Measurements from ENCODE around the gene LRRN3.

The LRRN3 gene

DNA sequence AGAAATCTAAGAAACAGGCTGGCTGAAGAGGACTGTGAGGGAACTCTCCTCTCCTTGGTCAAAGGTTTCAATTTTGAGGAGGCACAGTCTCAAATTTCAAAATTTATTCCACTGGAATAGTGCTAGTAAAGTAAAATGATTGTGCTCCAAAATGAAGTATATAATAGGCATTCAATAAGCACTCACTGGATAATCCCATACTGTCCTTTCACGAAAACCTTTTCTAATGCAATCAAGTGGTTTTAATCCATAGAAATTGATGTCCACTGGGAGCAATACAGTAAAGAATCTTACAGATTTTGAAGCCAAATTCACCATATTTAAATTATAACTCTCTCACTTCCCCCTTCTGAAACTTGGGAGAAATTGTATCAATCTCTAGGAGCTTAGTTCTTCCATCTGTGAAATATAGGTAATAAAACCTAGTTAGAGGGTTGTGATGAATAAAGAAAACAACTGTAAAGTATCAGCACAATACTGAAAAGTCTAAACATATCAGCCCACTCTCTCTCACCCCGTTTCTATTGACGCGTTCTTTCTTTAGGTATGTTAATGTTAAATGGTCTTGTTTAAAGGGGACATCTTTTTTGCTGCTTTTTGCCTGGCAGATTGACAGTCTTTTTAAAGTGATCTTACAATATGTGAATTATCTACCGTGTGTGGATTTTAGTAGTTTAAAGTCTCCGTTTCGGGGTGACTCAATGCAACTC is 40.8 kb upstream of the LRRN3 start:
- Mint-ChIP-seq H3K4me3 (no peak overlapping the region), H3K36me3 (ENCODE audit: low read depth) (no peaks in the 10 kb centered on the region), H3K4me1 (peaks cover 22% of the 10 kb centered on the region), H3K9me3 (no peaks in the 10 kb centered on the region), H3K27me3 (ENCODE audit: low read depth) (no peaks in the 10 kb centered on the region), H3K27ac (no peak overlapping the region)
- TF ChIP-seq, protein P1, sequence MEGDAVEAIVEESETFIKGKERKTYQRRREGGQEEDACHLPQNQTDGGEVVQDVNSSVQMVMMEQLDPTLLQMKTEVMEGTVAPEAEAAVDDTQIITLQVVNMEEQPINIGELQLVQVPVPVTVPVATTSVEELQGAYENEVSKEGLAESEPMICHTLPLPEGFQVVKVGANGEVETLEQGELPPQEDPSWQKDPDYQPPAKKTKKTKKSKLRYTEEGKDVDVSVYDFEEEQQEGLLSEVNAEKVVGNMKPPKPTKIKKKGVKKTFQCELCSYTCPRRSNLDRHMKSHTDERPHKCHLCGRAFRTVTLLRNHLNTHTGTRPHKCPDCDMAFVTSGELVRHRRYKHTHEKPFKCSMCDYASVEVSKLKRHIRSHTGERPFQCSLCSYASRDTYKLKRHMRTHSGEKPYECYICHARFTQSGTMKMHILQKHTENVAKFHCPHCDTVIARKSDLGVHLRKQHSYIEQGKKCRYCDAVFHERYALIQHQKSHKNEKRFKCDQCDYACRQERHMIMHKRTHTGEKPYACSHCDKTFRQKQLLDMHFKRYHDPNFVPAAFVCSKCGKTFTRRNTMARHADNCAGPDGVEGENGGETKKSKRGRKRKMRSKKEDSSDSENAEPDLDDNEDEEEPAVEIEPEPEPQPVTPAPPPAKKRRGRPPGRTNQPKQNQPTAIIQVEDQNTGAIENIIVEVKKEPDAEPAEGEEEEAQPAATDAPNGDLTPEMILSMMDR (IDR thresholded peaks at IDR 0.05; ENCODE audit: unreplicated experiment in 3 of 3) = no peak

DNA sequence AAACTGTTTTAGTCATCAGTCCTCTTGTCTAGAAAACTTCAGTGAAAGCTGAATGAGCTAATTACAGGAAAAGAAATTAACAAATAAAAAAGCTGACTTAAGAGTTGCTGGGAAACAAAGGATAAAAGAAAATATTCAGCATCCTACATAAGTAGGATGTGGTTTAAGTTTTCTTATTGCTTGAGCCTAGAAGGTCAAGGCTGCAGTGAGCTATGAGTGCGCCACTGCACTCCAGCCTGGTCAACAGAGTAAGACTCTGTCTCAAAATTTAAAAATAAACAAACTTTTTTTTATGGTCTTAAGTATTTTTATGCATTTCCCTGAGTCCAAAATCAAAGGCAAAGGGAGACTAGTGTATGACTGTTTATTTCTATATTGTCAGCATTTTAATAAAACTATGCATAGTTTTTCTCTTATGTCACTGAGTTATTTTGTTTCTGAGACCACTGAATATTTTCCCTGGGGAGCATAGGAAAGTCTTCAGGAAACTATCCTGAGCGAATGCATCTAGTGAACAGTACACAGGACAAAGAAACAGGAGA is 40.0 kb upstream of the LRRN3 start:
- no peak overlapping the region for H3K4me3 Mint-ChIP-seq
- no peak overlapping the region for H3K27ac Mint-ChIP-seq
- peaks cover 17% of the 10 kb centered on the region for H3K4me1 Mint-ChIP-seq
- TF ChIP-seq, protein P1 (IDR thresholded peaks at IDR 0.05; ENCODE audit: unreplicated experiment in 3 of 3) = no peak
- no peaks in the 10 kb centered on the region for H3K9me3 Mint-ChIP-seq
- H3K36me3 Mint-ChIP-seq (ENCODE audit: low read depth) = no peaks in the 10 kb centered on the region
- H3K27me3 Mint-ChIP-seq (ENCODE audit: low read depth) = no peaks in the 10 kb centered on the region

DNA sequence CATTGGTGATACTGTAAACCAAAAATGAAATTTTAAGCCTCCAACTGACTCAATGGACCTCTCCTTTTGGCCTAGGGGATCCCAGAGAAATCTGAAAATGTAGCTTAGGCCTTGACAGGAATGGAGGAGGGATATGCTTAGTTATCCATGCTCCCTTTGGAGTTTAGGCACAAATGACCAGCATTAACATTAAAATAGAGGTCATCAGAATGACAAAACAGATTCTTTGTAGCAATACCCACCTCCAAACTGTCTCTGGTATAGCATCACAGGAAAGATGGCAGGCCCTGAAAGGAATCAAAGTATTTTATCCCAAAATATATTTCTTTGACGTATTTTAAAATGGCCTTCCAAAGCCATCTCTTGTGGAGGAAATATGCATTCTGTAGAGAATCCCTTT is 39.1 kb upstream of the LRRN3 start:
- TF ChIP-seq, protein P1 (IDR thresholded peaks at IDR 0.05; ENCODE audit: unreplicated experiment in 3 of 3) = no peak
- H3K4me3 Mint-ChIP-seq = no peak overlapping the region
- H3K4me1 Mint-ChIP-seq = peaks cover 17% of the 10 kb centered on the region
- H3K27me3 Mint-ChIP-seq (ENCODE audit: low read depth) = no peaks in the 10 kb centered on the region
- no peak overlapping the region for H3K27ac Mint-ChIP-seq
- H3K36me3 Mint-ChIP-seq (ENCODE audit: low read depth) = no peaks in the 10 kb centered on the region
- no peaks in the 10 kb centered on the region for H3K9me3 Mint-ChIP-seq

DNA sequence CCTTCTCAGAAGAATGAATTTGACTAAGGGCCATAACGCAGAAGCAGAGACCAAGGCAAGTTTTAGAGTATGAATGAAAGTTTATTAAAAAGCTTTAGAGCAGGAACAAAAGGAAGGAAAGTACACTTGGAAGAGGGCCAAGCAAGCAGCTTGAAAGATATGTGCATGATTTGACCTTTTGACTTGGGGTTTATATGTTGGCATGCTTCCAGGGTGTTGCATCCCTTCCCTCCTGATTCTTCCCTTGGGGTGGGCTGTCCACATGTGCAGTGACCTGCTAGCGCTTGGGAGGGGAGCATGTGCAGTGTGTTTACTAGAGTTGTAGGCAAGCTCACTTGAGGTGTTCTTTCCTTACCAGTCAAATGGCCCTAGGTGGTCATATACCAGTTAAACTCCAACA is 37.9 kb upstream of the LRRN3 start:
- H3K9me3 Mint-ChIP-seq = no peaks in the 10 kb centered on the region
- TF ChIP-seq, protein P1 (IDR thresholded peaks at IDR 0.05; ENCODE audit: unreplicated experiment in 3 of 3) = no peak
- H3K4me1 Mint-ChIP-seq = peaks cover 17% of the 10 kb centered on the region
- no peak overlapping the region for H3K27ac Mint-ChIP-seq
- H3K36me3 Mint-ChIP-seq (ENCODE audit: low read depth) = no peaks in the 10 kb centered on the region
- no peak overlapping the region for H3K4me3 Mint-ChIP-seq
- no peaks in the 10 kb centered on the region for H3K27me3 Mint-ChIP-seq (ENCODE audit: low read depth)

DNA sequence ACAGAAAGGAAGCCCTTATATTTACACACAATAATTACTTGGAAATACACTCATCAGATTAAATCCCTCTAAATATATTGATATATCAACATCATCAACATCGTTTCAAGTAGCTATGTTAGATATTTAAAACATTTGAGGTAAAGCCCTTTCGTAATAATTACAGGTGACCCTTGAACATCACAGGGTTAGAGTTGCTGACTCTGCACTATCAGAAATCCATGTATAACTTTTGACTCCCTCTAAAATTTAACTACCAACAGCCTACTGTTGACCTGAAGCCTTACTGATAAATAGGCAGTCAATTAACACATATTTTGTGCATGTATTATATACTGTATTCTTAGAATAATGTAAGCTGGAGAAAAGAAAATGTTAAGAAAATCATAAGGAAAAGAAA is 34.6 kb upstream of the LRRN3 start:
- TF ChIP-seq, protein P1 (IDR thresholded peaks at IDR 0.05; ENCODE audit: unreplicated experiment in 3 of 3) = no peak
- H3K4me3 Mint-ChIP-seq = no peak overlapping the region

DNA sequence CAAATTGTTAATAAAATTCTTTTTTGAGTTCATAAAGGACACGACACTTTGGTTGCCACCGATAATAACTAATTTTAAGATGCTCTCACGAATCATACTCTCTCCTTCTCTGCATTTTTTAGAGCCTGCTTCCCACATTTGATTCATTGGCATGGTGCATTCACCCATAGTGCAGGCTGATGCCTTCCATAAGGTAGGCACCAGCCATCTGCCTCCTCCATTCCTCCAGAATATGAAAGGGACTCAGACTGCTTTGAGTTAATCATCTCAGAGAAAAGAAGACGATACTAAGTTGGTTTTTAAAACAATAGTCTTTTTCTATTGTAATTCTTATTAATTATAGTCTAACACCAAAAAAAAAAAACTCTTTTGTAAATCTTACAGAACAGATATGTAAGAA is 33.9 kb upstream of the LRRN3 start:
- Mint-ChIP-seq H3K4me3 (no peak overlapping the region), H3K27ac (no peak overlapping the region), H3K9me3 (peaks cover 10% of the 10 kb centered on the region), H3K27me3 (ENCODE audit: low read depth) (no peaks in the 10 kb centered on the region), H3K36me3 (ENCODE audit: low read depth) (peaks cover 7% of the 10 kb centered on the region), H3K4me1 (peaks cover 20% of the 10 kb centered on the region)
- TF ChIP-seq, protein P1 (IDR thresholded peaks at IDR 0.05; ENCODE audit: unreplicated experiment in 3 of 3) = no peak

More for the DNA sequence above, 34.6 kb upstream of the LRRN3 start:
- peaks cover 5% of the 10 kb centered on the region for H3K9me3 Mint-ChIP-seq
- H3K27me3 Mint-ChIP-seq (ENCODE audit: low read depth) = no peaks in the 10 kb centered on the region
- peaks cover 20% of the 10 kb centered on the region for H3K4me1 Mint-ChIP-seq
- H3K36me3 Mint-ChIP-seq (ENCODE audit: low read depth) = peaks cover 4% of the 10 kb centered on the region
- H3K27ac Mint-ChIP-seq = no peak overlapping the region
